Measurements from ENCODE around the gene CTIF. TPM values are rescaled to one million over a fixed set of nuclear protein-coding genes. Genes with fewer than 3 reads are reported as not detected.
"Not testable (repeated sequence)": the region's sequence is repeated elsewhere in the genome, so short reads cannot be mapped to it uniquely, and the experiment has no call there.

Gene CTIF
- total and polyA plus RNA-seq, 4 experiments from 2014 or later = 5.2 to 6.5 TPM; not detected in 2

GRCh38 chr18:48645427-48646002, 106.7 kb downstream of the CTIF start:
- Mint-ChIP-seq H3K27me3 (peaks cover 0 to 5% of the 10 kb centered on the region in 2 donors), H3K4me3 (no peak overlapping the region), H3K9me3 (peaks cover 0 to 8% (median 1%) of the 10 kb centered on the region in 8 donors), H3K27ac (no peak overlapping the region), H3K4me1 (no peaks in the 10 kb centered on the region), H3K36me3 (peaks cover 0 to 5% of the 10 kb centered on the region in 2 donors)
- Histone ChIP-seq H3K27ac (ENCODE audit: low read depth, low read length) (no peak overlapping the region), H3K27me3 (ENCODE audit: insufficient read depth, low read length) (no peaks in the 10 kb centered on the region), H3K36me3 (ENCODE audit: insufficient read depth, low read length) (no peaks in the 10 kb centered on the region), H3K9me3 (ENCODE audit: control insufficient read depth in 1 of 2, low read length in 2 of 2) (no peaks in the 10 kb centered on the region), H3K4me3 (ENCODE audit: low read length in 2 of 2) (no peak overlapping the region), H3K4me1 (ENCODE audit: insufficient read depth, low read length) (no peaks in the 10 kb centered on the region)
- DNase-seq = no peak
- CTCF ChIA-PET (ENCODE audit: partially characterized antibody) = no interaction called here
- intact Hi-C loops (cut with micrococcal nuclease) = no loop called here
- POLR2A ChIA-PET (ENCODE audit: partially characterized antibody) = no interaction called here

GRCh38 chr18:48646976-48647375, 108.1 kb downstream of the CTIF start:
- Histone ChIP-seq H3K36me3 (ENCODE audit: insufficient read depth, low read length) (no peaks in the 10 kb centered on the region), H3K9me3 (ENCODE audit: control insufficient read depth in 1 of 2, low read length in 2 of 2) (no peaks in the 10 kb centered on the region), H3K27me3 (ENCODE audit: insufficient read depth, low read length) (no peaks in the 10 kb centered on the region), H3K4me3 (ENCODE audit: low read length in 2 of 2) (no peak overlapping the region), H3K4me1 (ENCODE audit: insufficient read depth, low read length) (no peaks in the 10 kb centered on the region), H3K27ac (ENCODE audit: low read depth, low read length) (no peak overlapping the region)
- Mint-ChIP-seq H3K36me3 (no peaks in the 10 kb centered on the region), H3K9me3 (peaks cover 0 to 7% (median 1%) of the 10 kb centered on the region in 8 donors), H3K27ac (no peak overlapping the region), H3K4me1 (no peaks in the 10 kb centered on the region), H3K4me3 (no peak overlapping the region), H3K27me3 (peaks cover 0 to 5% of the 10 kb centered on the region in 2 donors)
- CTCF ChIA-PET (ENCODE audit: partially characterized antibody) = no interaction called here
- POLR2A ChIA-PET (ENCODE audit: partially characterized antibody) = no interaction called here
- intact Hi-C loops (cut with micrococcal nuclease) = no loop called here
- no peak for DNase-seq

- ChIA-PET POLR2A (ENCODE audit: partially characterized antibody) (no interaction called here), CTCF (ENCODE audit: partially characterized antibody) (no interaction called here)
- Histone ChIP-seq H3K9me3 (ENCODE audit: control insufficient read depth in 1 of 2, low read length in 2 of 2) (no peaks in the 10 kb centered on the region), H3K4me3 (ENCODE audit: low read length in 2 of 2) (no peak overlapping the region), H3K4me1 (ENCODE audit: insufficient read depth, low read length) (no peaks in the 10 kb centered on the region), H3K27ac (ENCODE audit: low read depth, low read length) (no peak overlapping the region), H3K27me3 (ENCODE audit: insufficient read depth, low read length) (no peaks in the 10 kb centered on the region), H3K36me3 (ENCODE audit: insufficient read depth, low read length) (no peaks in the 10 kb centered on the region)
- no peak overlapping the region for H3K27ac Mint-ChIP-seq
- peaks cover 0 to 3% of the 10 kb centered on the region in 2 donors for H3K27me3 Mint-ChIP-seq
- no peaks in the 10 kb centered on the region for H3K4me1 Mint-ChIP-seq
- intact Hi-C loops (cut with micrococcal nuclease) = no loop called here
- no peak overlapping the region for H3K4me3 Mint-ChIP-seq
- no peak for DNase-seq
- H3K9me3 Mint-ChIP-seq = no peaks in the 10 kb centered on the region
- no peaks in the 10 kb centered on the region for H3K36me3 Mint-ChIP-seq
Observed at GRCh38 chr18:48649231-48649630, 110.4 kb downstream of the CTIF start.

GRCh38 chr18:48654591-48654990, 115.8 kb downstream of the CTIF start:
- H3K4me3 Mint-ChIP-seq; H3K27me3 Mint-ChIP-seq; H3K27ac Mint-ChIP-seq; H3K36me3 Mint-ChIP-seq; H3K9me3 ChIP-seq (ENCODE audit: control insufficient read depth in 1 of 2, low read length in 2 of 2); H3K4me3 ChIP-seq (ENCODE audit: low read length in 2 of 2); H3K36me3 ChIP-seq (ENCODE audit: insufficient read depth, low read length); H3K27me3 ChIP-seq (ENCODE audit: insufficient read depth, low read length); CTCF ChIA-PET (ENCODE audit: partially characterized antibody); H3K4me1 Mint-ChIP-seq; intact Hi-C loops (cut with micrococcal nuclease); DNase-seq; H3K27ac ChIP-seq (ENCODE audit: low read depth, low read length); H3K4me1 ChIP-seq (ENCODE audit: insufficient read depth, low read length); POLR2A ChIA-PET (ENCODE audit: partially characterized antibody); H3K9me3 Mint-ChIP-seq: not testable (repeated sequence)

- no peaks in the 10 kb centered on the region for H3K27me3 Mint-ChIP-seq
- peak overlapping the region in 1 of 7 donors; percentile 1 for H3K27ac Mint-ChIP-seq
- CTCF ChIA-PET (ENCODE audit: partially characterized antibody) = no interaction called here
- POLR2A ChIA-PET (ENCODE audit: partially characterized antibody) = no interaction called here
- Histone ChIP-seq H3K4me3 (ENCODE audit: low read length in 2 of 2) (no peak overlapping the region), H3K9me3 (ENCODE audit: control insufficient read depth in 1 of 2, low read length in 2 of 2) (no peaks in the 10 kb centered on the region), H3K4me1 (ENCODE audit: insufficient read depth, low read length) (no peaks in the 10 kb centered on the region), H3K27me3 (ENCODE audit: insufficient read depth, low read length) (no peaks in the 10 kb centered on the region), H3K36me3 (ENCODE audit: insufficient read depth, low read length) (no peaks in the 10 kb centered on the region), H3K27ac (ENCODE audit: low read depth, low read length) (no peak overlapping the region)
- DNase-seq = no peak
- H3K9me3 Mint-ChIP-seq = no peaks in the 10 kb centered on the region
- no peak overlapping the region for H3K4me3 Mint-ChIP-seq
- no peaks in the 10 kb centered on the region for H3K36me3 Mint-ChIP-seq
- no peaks in the 10 kb centered on the region for H3K4me1 Mint-ChIP-seq
- intact Hi-C loops (cut with micrococcal nuclease) = no loop called here
Observed at GRCh38 chr18:48655508-48655907, 116.7 kb downstream of the CTIF start.

- Histone ChIP-seq H3K27me3 (ENCODE audit: insufficient read depth, low read length) (no peaks in the 10 kb centered on the region), H3K9me3 (ENCODE audit: control insufficient read depth in 1 of 2, low read length in 2 of 2) (no peaks in the 10 kb centered on the region), H3K36me3 (ENCODE audit: insufficient read depth, low read length) (no peaks in the 10 kb centered on the region), H3K4me3 (ENCODE audit: low read length in 2 of 2) (no peak overlapping the region), H3K4me1 (ENCODE audit: insufficient read depth, low read length) (no peaks in the 10 kb centered on the region), H3K27ac (ENCODE audit: low read depth, low read length) (no peak overlapping the region)
- H3K4me3 Mint-ChIP-seq = no peak overlapping the region
- DNase-seq = no peak
- peak overlapping the region in 1 of 7 donors; percentile 37 for H3K27ac Mint-ChIP-seq
- no peaks in the 10 kb centered on the region for H3K27me3 Mint-ChIP-seq
- POLR2A ChIA-PET (ENCODE audit: partially characterized antibody) = no interaction called here
- H3K9me3 Mint-ChIP-seq = no peaks in the 10 kb centered on the region
- no peaks in the 10 kb centered on the region for H3K4me1 Mint-ChIP-seq
- CTCF ChIA-PET (ENCODE audit: partially characterized antibody) = no interaction called here
- no peaks in the 10 kb centered on the region for H3K36me3 Mint-ChIP-seq
- intact Hi-C loops (cut with micrococcal nuclease) = no loop called here
Observed at GRCh38 chr18:48656176-48656575, 117.3 kb downstream of the CTIF start.

GRCh38 chr18:48656582-48656981, 117.8 kb downstream of the CTIF start:
- H3K36me3 ChIP-seq (ENCODE audit: insufficient read depth, low read length) = no peaks in the 10 kb centered on the region
- POLR2A ChIA-PET (ENCODE audit: partially characterized antibody) = no interaction called here
- peak overlapping the region in 1 of 7 donors; percentile 70 for H3K27ac Mint-ChIP-seq
- intact Hi-C loops (cut with micrococcal nuclease) = no loop called here
- no peaks in the 10 kb centered on the region for H3K4me1 ChIP-seq (ENCODE audit: insufficient read depth, low read length)
- H3K27ac ChIP-seq (ENCODE audit: low read depth, low read length) = no peak overlapping the region
- DNase-seq = no peak
- H3K9me3 Mint-ChIP-seq = no peaks in the 10 kb centered on the region
- H3K4me3 ChIP-seq (ENCODE audit: low read length in 2 of 2) = no peak overlapping the region
- no peaks in the 10 kb centered on the region for H3K36me3 Mint-ChIP-seq
- H3K4me3 Mint-ChIP-seq = no peak overlapping the region
- H3K4me1 Mint-ChIP-seq = no peaks in the 10 kb centered on the region
- CTCF ChIA-PET (ENCODE audit: partially characterized antibody) = interaction anchor here (0.6 kb wide), 1 partner anchor 84 kb away, joined by 3 read pairs; no protein-coding TSS in a partner anchor
- H3K9me3 ChIP-seq (ENCODE audit: control insufficient read depth in 1 of 2, low read length in 2 of 2) = no peaks in the 10 kb centered on the region
- no peaks in the 10 kb centered on the region for H3K27me3 Mint-ChIP-seq
- H3K27me3 ChIP-seq (ENCODE audit: insufficient read depth, low read length) = no peaks in the 10 kb centered on the region

Measured in CD4-positive, alpha-beta memory T cell (primary cell).